Natural killer cell (primary cell): ENCODE results near the gene ABHD11. TPM values are rescaled to one million over a fixed set of nuclear protein-coding genes. Genes with fewer than 3 reads are reported as not detected.
A peak's percentile ranks its signal among the peaks of the same experiment; 100 is the strongest.

Experiments
- ATAC-seq, 3 donors: fragments of 150-1000 bp in 2 of 3; fragments of 200-7000 bp in 1 of 3; cut with Tn5 transposase; 1 replicate in 1 of 3; 2 replicates in 2 of 3; pipeline ENCODE4 v1.10.0; 2021; ENCODE audit warnings: mild to moderate bottlenecking in 2 of 3, moderate library complexity in 2 of 3
- DNase-seq, 2 donors: peaks; one replicate each; pipeline versions ENCODE4 v3.0.0 to v3.0.0-alpha.2; 2013 to 2021; ENCODE audit warnings: mixed read lengths in 1 of 2
- H3K27ac ChIP-seq: one replicate; pipeline ENCODE4 v1.5.1; 2013; ENCODE audit warnings: mild to moderate bottlenecking, low read length
- H3K27me3 ChIP-seq: one replicate; pipeline ENCODE4 v1.6.1; 2013; ENCODE audit warnings: low read length; ENCODE audit not compliant: control insufficient read depth, insufficient read depth
- H3K36me3 ChIP-seq: one replicate; pipeline ENCODE4 v1.6.1; 2013; ENCODE audit warnings: low read length; ENCODE audit not compliant: control insufficient read depth, insufficient read depth
- H3K4me1 ChIP-seq: one replicate; pipeline ENCODE4 v1.6.1; 2013; ENCODE audit warnings: low read length; ENCODE audit not compliant: control insufficient read depth, insufficient read depth
- H3K4me3 ChIP-seq: one replicate; pipeline ENCODE4 v1.5.1; 2013; ENCODE audit warnings: low read length
- H3K9me3 ChIP-seq: one replicate; pipeline ENCODE4 v1.6.1; 2013; ENCODE audit warnings: low read length; ENCODE audit not compliant: control insufficient read depth, insufficient read depth
- H3K27ac Mint-ChIP-seq, 2 donors: one replicate each; pipeline ENCODE4 v1.8.0; 2022; ENCODE audit warnings: mild to moderate bottlenecking in 2 of 2, mixed read lengths in 2 of 2, moderate library complexity in 1 of 2
- H3K27me3 Mint-ChIP-seq, 2 donors: one replicate each; pipeline ENCODE4 v1.8.0; 2022; ENCODE audit warnings: low read depth in 2 of 2, mixed read lengths in 2 of 2
- H3K36me3 Mint-ChIP-seq: one replicate; pipeline ENCODE4 v1.8.0; 2022; ENCODE audit warnings: mixed read lengths
- H3K4me1 Mint-ChIP-seq, 2 donors: one replicate each; pipeline ENCODE4 v1.8.0; 2022; ENCODE audit warnings: mixed read lengths in 2 of 2
- H3K4me3 Mint-ChIP-seq: one replicate; pipeline ENCODE4 v1.8.0; 2022; ENCODE audit warnings: mild to moderate bottlenecking, moderate library complexity, mixed read lengths
- H3K9me3 Mint-ChIP-seq, 2 donors: one replicate each; pipeline ENCODE4 v1.8.0; 2022; ENCODE audit warnings: mixed read lengths in 2 of 2
- CTCF ChIP-seq: fragments of 200-600 bp; IDR thresholded peaks from one replicate; pipeline ENCODE4 v1.8.0; 2022; ENCODE audit warnings: antibody characterized with exemption
- WGBS: methylation state at CpG from one replicate; pipeline ENCODE4 v1.1.7; 2013; ENCODE audit warnings: missing lambda C conversion rate; ENCODE audit not compliant: insufficient coverage; 5-methylcytosine and 5-hydroxymethylcytosine counted together
- intact Hi-C: fragments of 100-400 bp; cut with micrococcal nuclease; formaldehyde crosslinking; loops from one replicate; pipeline ENCODE4 v1.14.2; 2022
- total RNA-seq, 4 donors: library from RNA; stranded (reverse); fragments of 120-200 nt in 1 of 4; gene quantifications; one replicate each; pipeline versions ENCODE4 v1.2.3 to v1.2.4, GENCODE V29; 2013 to 2022

The ABHD11 gene
- total RNA-seq, 3 donors from 2014 or later (not counting 1 experiment from before 2014, with no cell fraction given), result 14.7 to 23.7 (median 20.0) TPM

GRCh38 chr7:73717991-73718405 lies 20.6 kb downstream of the ABHD11 start:
- peaks cover 28 to 34% of the 10 kb centered on the region in 2 donors for H3K4me1 Mint-ChIP-seq
- H3K4me1 ChIP-seq, result peaks cover 42% of the 10 kb centered on the region
- H3K36me3 Mint-ChIP-seq, result no peaks in the 10 kb centered on the region
- H3K27me3 Mint-ChIP-seq, result no peaks in the 10 kb centered on the region
- no peaks in the 10 kb centered on the region for H3K36me3 ChIP-seq
- no peaks in the 10 kb centered on the region for H3K9me3 Mint-ChIP-seq
- no peaks in the 10 kb centered on the region for H3K9me3 ChIP-seq
- intact Hi-C loops, result loop anchor here (2.0 to 5.0 kb wide), 2 partner anchors 21 to 36 kb away; partner anchors contain the start of genes ABHD11, BUD23 and DNAJC30
- DNase-seq, result peak; percentile 73 to 81
- H3K27me3 ChIP-seq, result no peaks in the 10 kb centered on the region
- 0% methylated on average over 10 of the region's 10 CpGs for WGBS
- ATAC-seq, result peak; percentile 74 to 80 (median 79)
- peak overlapping the region; percentile 85 to 92 for H3K27ac Mint-ChIP-seq
- H3K4me3 ChIP-seq, result peak overlapping the region; percentile 65
- peak overlapping the region; percentile 94 for H3K4me3 Mint-ChIP-seq
- TF ChIP-seq CTCF, result no peak
- peak overlapping the region; percentile 65 for H3K27ac ChIP-seq

- Histone ChIP-seq H3K27me3 (no peaks in the 10 kb centered on the region), H3K4me3 (peak overlapping the region; percentile 18), H3K4me1 (peaks cover 42% of the 10 kb centered on the region), H3K9me3 (no peaks in the 10 kb centered on the region), H3K36me3 (no peaks in the 10 kb centered on the region), H3K27ac (peak overlapping the region; percentile 65)
- Mint-ChIP-seq H3K27ac (peak overlapping the region; percentile 85 to 92), H3K36me3 (no peaks in the 10 kb centered on the region), H3K27me3 (no peaks in the 10 kb centered on the region), H3K4me3 (peak overlapping the region; percentile 94), H3K4me1 (peaks cover 35 to 42% of the 10 kb centered on the region in 2 donors), H3K9me3 (no peaks in the 10 kb centered on the region)
- TF ChIP-seq CTCF, result no peak
- intact Hi-C loops, result loop anchor here (5.0 kb wide), 1 partner anchor 35 kb away; the partner anchor contains the start of genes BUD23 and DNAJC30
- ATAC-seq (peak in 2 of 3 donors; percentile 5 to 28), DNase-seq (no peak)
- 63% methylated on average over 13 of the region's 13 CpGs for WGBS
Observed at GRCh38 chr7:73717025-73717807, 21.4 kb downstream of the ABHD11 start.

- no peak for ATAC-seq
Observed at GRCh38 chr7:73716318-73716890, 22.2 kb downstream of the ABHD11 start.

More at GRCh38 chr7:73716318-73716890, 22.2 kb downstream of the ABHD11 start:
- Histone ChIP-seq H3K36me3 (no peaks in the 10 kb centered on the region), H3K27ac (no peak overlapping the region), H3K4me3 (no peak overlapping the region), H3K4me1 (peaks cover 42% of the 10 kb centered on the region), H3K9me3 (no peaks in the 10 kb centered on the region), H3K27me3 (no peaks in the 10 kb centered on the region)
- peaks cover 35 to 42% of the 10 kb centered on the region in 2 donors for H3K4me1 Mint-ChIP-seq
- H3K36me3 Mint-ChIP-seq, result no peaks in the 10 kb centered on the region
- H3K27me3 Mint-ChIP-seq, result no peaks in the 10 kb centered on the region
- no peak for DNase-seq
- H3K4me3 Mint-ChIP-seq, result peak overlapping the region; percentile 31
- TF ChIP-seq CTCF, result no peak
- no peaks in the 10 kb centered on the region for H3K9me3 Mint-ChIP-seq
- WGBS, result 77% methylated on average over 4 of the region's 4 CpGs
- intact Hi-C loops, result loop anchor here (5.0 kb wide), 1 partner anchor 34 kb away; the partner anchor contains the start of genes BUD23 and DNAJC30
- peak overlapping the region in 1 of 2 donors; percentile 17 for H3K27ac Mint-ChIP-seq
